GM23248 (cell line): ENCODE results near the gene FAM171A2.

Experiments
- EZH2 ChIP-seq: fragments of 200-600 bp; sonication (generic); IDR thresholded peaks from 2 replicates; pipeline ENCODE4 v1.6.1; 2018; ENCODE audit warnings: antibody characterized with exemption, mild to moderate bottlenecking; ENCODE audit not compliant: insufficient read depth, poor library complexity, severe bottlenecking
- EZH2phosphoT487 ChIP-seq: fragments of 200-600 bp; sonication (generic); IDR thresholded peaks from 2 replicates; pipeline ENCODE4 v1.6.1; 2018; ENCODE audit warnings: antibody characterized with exemption, moderate library complexity, mild to moderate bottlenecking, low read depth; ENCODE audit not compliant: insufficient read depth

DNA sequence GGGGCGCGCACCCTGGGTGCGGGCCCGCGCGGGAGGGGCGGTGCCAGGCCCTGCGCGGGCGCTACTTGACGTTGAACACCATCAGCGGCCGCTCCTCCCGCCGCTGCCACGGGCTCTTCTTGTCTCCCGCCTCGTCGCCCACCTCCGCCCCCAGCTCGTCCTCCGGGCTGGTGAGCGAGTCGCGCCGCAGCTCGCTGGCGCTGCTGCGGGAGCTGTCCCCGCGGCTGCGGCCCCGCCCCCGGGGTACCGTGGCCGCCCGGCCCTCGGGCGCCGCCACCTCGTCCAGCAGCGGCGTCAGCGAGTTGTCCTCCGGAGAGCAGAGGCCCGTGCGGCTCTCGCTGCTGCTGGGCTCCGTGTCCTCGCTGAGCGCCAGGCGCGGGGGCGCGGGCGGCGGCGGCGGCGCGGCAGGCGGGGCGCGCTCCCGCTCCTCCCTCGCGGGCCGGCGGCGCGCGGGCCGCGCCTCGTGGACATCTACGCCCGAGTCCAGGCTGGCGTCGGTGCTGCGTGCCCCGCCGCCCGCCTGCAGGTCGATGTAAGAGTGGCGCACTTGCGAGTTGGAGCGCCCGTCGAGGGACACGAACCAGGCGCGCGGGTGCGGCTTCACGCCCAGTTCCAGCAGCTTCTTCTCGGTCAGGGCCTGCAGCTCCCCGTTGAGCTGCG, 9.9 kb downstream of the FAM171A2 start:
- TF ChIP-seq EZH2, result no peak
- no peak for TF ChIP-seq EZH2phosphoT487
